Measurements from ENCODE around the gene CBLB. TPM values are rescaled to one million over a fixed set of nuclear protein-coding genes. Genes with fewer than 3 reads are reported as not detected.

CBLB gene
- total RNA-seq, 1 donor from 2014 or later = 41.5 TPM

DNA sequence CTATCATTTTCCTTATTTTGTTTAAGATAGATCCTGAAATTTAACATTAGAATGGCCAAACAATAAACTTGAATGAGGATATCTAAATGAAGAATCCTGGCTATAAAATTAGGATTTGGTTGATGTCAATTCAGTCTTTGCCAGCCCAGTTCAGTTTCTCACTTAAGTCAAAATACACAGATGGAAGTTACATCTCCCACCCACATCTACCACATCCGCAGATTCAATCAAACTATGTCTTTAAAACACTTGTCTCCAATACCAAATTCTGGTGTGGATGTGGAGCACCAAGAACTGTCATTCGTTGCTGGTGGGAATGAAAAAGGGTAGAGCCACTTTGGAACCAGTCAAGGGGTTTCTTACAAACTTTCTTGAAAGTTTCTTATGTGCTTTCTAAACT is 18.2 kb downstream of the CBLB start:
- no peak for DNase-seq
- Histone ChIP-seq H3K9me3 (no peaks in the 10 kb centered on the region), H3K27me3 (no peaks in the 10 kb centered on the region), H3K4me3 (no peak overlapping the region), H3K4me1 (no peaks in the 10 kb centered on the region), H3K36me3 (peaks cover 29% of the 10 kb centered on the region), H3K27ac (no peak overlapping the region)
- ATAC-seq = no peak
- TF ChIP-seq, protein P1, sequence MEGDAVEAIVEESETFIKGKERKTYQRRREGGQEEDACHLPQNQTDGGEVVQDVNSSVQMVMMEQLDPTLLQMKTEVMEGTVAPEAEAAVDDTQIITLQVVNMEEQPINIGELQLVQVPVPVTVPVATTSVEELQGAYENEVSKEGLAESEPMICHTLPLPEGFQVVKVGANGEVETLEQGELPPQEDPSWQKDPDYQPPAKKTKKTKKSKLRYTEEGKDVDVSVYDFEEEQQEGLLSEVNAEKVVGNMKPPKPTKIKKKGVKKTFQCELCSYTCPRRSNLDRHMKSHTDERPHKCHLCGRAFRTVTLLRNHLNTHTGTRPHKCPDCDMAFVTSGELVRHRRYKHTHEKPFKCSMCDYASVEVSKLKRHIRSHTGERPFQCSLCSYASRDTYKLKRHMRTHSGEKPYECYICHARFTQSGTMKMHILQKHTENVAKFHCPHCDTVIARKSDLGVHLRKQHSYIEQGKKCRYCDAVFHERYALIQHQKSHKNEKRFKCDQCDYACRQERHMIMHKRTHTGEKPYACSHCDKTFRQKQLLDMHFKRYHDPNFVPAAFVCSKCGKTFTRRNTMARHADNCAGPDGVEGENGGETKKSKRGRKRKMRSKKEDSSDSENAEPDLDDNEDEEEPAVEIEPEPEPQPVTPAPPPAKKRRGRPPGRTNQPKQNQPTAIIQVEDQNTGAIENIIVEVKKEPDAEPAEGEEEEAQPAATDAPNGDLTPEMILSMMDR (IDR thresholded peaks at IDR 0.05) = no peak
- intact Hi-C loops (cut with DNase I) = no loop called here

DNA sequence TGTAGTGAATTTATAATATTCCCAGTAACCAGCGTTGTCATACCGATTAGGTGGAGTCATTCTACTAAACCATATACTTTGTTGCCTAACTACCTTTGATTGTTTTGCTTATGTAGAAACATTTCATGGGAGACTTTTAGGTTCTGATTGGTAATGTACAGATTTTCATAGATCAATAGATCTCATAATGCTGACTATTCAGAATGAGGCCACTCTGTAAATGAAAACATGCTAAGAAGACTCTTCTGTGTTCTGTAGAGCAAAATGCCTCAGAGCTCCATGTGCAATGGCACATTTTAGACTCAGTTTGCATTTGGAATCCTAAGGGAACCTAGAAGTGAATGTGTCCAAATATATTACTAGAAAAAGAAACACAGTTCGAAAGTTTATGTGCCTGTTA is 20.0 kb downstream of the CBLB start:
- H3K9me3 ChIP-seq = no peaks in the 10 kb centered on the region
- no peak overlapping the region for H3K4me3 ChIP-seq
- DNase-seq (no peak), ATAC-seq (no peak)
- H3K27ac ChIP-seq = no peak overlapping the region
- H3K27me3 ChIP-seq = no peaks in the 10 kb centered on the region
- H3K36me3 ChIP-seq = peaks cover 29% of the 10 kb centered on the region
- intact Hi-C loops (cut with DNase I) = no loop called here
- H3K4me1 ChIP-seq = no peaks in the 10 kb centered on the region
- TF ChIP-seq, protein P1 (IDR thresholded peaks at IDR 0.05) = no peak

- no peak for ATAC-seq
- no peak overlapping the region for H3K27ac ChIP-seq
- TF ChIP-seq, protein P1 (IDR thresholded peaks at IDR 0.05) = no peak
- peaks cover 23% of the 10 kb centered on the region for H3K36me3 ChIP-seq
- no peak for DNase-seq
- H3K4me3 ChIP-seq = no peak overlapping the region
- intact Hi-C loops (cut with DNase I) = no loop called here
- H3K9me3 ChIP-seq = no peaks in the 10 kb centered on the region
- H3K27me3 ChIP-seq = no peaks in the 10 kb centered on the region
- no peaks in the 10 kb centered on the region for H3K4me1 ChIP-seq
These were observed 20.9 kb downstream of the CBLB start for GRCh38 chr3:105847865-105848264.

GRCh38 chr3:105847452-105847851 is 21.4 kb downstream of the CBLB start:
- peaks cover 21% of the 10 kb centered on the region for H3K36me3 ChIP-seq
- TF ChIP-seq, protein P1 (IDR thresholded peaks at IDR 0.05) = no peak
- no peak overlapping the region for H3K4me3 ChIP-seq
- H3K27ac ChIP-seq = no peak overlapping the region
- DNase-seq (no peak), ATAC-seq (no peak)
- H3K4me1 ChIP-seq = no peaks in the 10 kb centered on the region
- intact Hi-C loops (cut with DNase I) = no loop called here
- no peaks in the 10 kb centered on the region for H3K27me3 ChIP-seq
- no peaks in the 10 kb centered on the region for H3K9me3 ChIP-seq

DNA sequence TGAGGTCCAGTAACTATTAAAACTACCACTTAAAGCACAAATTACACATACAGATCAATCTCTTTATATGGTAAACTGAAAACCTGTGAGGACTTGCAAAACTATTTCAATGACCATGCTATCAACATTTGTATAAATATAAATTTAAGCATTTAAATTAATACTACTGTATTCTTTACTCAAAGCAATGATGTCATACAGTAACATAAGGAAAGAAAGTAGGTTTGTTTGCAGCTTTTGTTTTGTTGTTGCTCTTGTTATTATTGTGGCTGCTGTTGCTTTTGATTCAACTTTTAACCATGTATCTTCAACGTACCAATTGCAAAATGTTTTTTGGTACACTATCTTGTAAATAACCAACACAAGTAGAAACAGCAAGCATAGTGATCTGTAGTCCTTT is 22.0 kb downstream of the CBLB start:
- ATAC-seq = no peak
- H3K36me3 ChIP-seq = peaks cover 21% of the 10 kb centered on the region
- no peaks in the 10 kb centered on the region for H3K4me1 ChIP-seq
- TF ChIP-seq, protein P1 (IDR thresholded peaks at IDR 0.05) = no peak
- no peak overlapping the region for H3K4me3 ChIP-seq
- DNase-seq = no peak
- no peak overlapping the region for H3K27ac ChIP-seq
- H3K9me3 ChIP-seq = no peaks in the 10 kb centered on the region
- H3K27me3 ChIP-seq = no peaks in the 10 kb centered on the region
- intact Hi-C loops (cut with DNase I) = no loop called here

GRCh38 chr3:105845488-105845887 is 23.3 kb downstream of the CBLB start:
- no peaks in the 10 kb centered on the region for H3K4me1 ChIP-seq

More at GRCh38 chr3:105845488-105845887, 23.3 kb downstream of the CBLB start:
- Histone ChIP-seq H3K36me3 (peaks cover 12% of the 10 kb centered on the region), H3K9me3 (no peaks in the 10 kb centered on the region), H3K27me3 (no peaks in the 10 kb centered on the region), H3K4me3 (no peak overlapping the region), H3K27ac (no peak overlapping the region)
- DNase-seq (no peak), ATAC-seq (no peak)
- TF ChIP-seq, protein P1 (IDR thresholded peaks at IDR 0.05) = no peak
- intact Hi-C loops (cut with DNase I) = no loop called here

All from upper lobe of right lung (tissue), 1 donor.